Stimulated activated CD4-positive, alpha-beta T cell treated with anti-CD3 and anti-CD28 coated beads, Interleukin-2, amount 100 ng/mL, for 48 hours (primary cell): ENCODE measurements around the gene RAB29.
"Not testable (repeated sequence)": the region's sequence is repeated elsewhere in the genome, so short reads cannot be mapped to it uniquely, and the experiment has no call there.

Experiments used
- DNase-seq, 2 donors: peaks; one replicate each; pipeline ENCODE4 v3.0.0-alpha.2; 2020

RAB29 gene

DNA sequence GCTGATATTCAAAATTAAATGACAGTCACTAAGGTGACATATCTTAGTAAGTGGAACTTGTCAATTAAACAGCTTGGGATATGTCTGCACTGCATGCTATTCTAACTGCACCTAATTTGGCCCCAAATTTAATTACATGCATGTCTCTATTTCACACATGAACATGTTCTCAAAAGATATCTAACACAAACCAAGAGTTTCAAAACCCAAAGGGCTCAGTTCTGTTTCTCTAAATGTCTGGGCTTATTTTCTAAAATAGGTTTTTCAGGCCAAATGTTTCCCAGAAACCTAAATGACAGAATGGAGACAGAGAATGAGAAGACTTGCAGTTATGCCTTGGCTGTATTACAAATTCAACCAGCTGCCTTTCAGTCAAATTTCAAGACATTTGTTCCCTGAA is 11.3 kb downstream of the RAB29 start:
- DNase-seq, result no peak

DNA sequence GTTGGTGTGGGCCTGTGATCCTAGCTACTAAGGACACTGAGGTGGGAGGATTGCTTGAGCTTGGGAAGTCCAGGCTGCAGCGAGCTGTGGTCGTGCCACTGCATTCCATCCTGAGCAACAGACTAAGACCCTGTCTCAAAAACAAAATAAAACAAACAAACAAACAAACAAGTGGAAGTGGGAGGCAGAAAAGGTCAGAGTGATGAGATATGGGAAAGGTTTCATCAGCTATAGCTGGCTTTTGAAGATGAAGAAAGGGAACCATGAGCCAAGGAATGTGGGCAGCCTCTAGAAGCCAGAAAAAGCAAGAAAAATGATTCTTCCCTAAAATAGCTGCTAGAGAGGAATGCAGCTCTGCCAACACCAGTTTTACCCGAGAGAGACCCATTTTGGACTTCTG is 14.7 kb downstream of the RAB29 start:
- no peak for DNase-seq

- no peak for DNase-seq
Observed at GRCh38 chr1:205756552-205756951, 18.7 kb downstream of the RAB29 start.

DNA sequence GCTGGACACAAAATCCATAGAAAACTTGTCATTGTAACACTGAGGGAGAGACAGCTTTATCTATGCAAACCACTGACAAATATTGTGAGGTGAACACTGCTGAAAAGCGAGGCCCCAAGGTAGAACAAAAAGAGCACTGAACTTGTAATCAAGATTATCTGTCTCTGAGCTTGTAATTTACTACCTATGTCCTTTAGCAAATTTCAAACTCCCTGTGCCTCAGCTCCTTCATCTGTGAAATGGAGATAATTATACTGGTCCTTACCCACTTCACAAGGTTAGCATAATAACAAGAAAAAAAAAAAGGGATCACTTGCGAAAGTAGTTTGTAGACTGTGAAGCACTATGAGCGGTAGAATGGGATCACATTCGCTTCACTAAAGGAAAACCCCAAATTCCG is 20.4 kb downstream of the RAB29 start:
- no peak for DNase-seq

GRCh38 chr1:205751036-205751651 is 24.1 kb downstream of the RAB29 start:
- DNase-seq, result no peak

DNA sequence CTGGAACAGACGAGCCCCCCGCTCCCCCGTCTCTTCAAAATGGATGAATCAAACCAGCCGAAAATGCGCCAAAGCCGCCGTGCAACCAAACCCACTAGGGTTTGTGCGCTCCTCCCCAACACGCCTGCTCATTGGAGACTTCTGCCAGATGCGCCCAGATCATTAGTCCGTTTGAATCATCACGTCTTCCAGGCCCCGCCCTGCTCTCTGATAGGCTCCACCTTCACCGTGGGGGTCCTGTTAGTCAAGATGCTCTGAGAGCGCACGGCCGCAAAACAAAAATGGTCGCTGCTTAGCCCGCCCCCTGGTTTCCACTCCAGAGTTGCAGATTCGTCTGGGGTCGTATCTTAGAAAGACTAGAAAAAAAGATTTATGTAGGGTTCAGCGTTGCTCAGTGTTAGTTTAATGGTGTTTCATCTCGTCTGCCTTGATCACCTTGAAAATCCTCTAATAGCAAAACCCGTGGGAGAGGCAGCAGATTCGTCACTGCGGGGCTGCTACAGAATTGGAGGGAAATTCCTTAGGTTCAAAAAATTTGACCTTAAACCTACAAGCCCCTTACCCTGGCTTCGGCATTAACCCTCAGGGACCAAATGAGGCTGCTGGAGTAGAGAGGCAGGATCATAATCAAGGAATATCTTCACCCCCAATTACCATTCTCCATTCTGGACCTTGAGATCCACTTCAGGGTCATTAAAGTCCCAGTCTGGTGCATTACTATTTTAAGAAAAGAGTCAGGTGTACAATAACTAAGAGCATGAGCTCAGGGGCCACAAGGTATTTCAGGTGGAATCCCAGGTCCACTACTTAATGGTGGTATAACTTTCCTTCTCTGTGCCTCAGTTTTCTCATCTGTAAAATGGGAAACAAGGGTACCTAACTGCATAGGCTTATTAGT is 24.9 kb downstream of the RAB29 start, which contains the start of gene NUCKS1:
Gene NUCKS1, minus strand, starts transcription at position 45 of the 898 bp plus-strand sequence. CDS start 209 bp downstream, outside the sequence.
- peak; percentile 87 to 91 for DNase-seq

GRCh38 chr1:205749234-205750137 is 25.8 kb downstream of the RAB29 start:
- DNase-seq, result peak; percentile 93 to 94

GRCh38 chr1:205748403-205749233 is 26.7 kb downstream of the RAB29 start:
- peak; percentile 34 to 36 for DNase-seq

DNA sequence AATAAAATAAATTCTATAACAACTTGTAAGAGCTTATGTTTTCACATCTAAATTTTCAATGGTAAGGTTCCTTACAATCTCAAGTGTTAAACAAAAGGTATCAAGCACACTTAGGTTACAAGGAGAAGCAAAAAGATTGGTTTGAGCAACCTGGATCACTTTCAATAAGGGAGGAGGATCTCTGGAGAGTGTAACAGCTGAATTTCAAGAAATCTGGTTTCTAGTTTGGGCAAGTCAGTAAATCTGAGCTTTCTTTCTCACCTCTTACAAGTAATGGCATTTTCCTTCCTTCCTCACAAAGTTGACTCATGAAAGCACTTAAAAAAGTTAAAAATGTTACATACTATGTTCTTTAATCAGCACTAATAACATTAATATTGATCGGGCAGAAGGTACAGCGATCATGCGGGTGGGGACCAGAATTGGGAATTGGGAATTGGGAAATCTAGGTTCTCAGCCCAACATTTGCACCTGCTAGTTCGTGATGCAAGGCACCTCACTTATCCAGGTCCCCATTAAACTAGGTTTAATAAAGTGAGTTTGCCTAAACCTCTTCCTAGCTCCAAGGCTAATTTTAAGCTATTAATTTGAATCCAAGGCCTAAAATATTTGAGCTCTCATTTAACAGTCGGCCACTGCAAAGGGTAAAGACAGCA is 28.4 kb downstream of the RAB29 start:
- DNase-seq, result no peak

GRCh38 chr1:205744403-205744802 is 30.9 kb downstream of the RAB29 start:
- DNase-seq, result no peak

GRCh38 chr1:205743977-205744376 is 31.3 kb downstream of the RAB29 start:
- DNase-seq, result no peak

- DNase-seq, result no peak
Observed at GRCh38 chr1:205741681-205742080, 33.6 kb downstream of the RAB29 start.

DNA sequence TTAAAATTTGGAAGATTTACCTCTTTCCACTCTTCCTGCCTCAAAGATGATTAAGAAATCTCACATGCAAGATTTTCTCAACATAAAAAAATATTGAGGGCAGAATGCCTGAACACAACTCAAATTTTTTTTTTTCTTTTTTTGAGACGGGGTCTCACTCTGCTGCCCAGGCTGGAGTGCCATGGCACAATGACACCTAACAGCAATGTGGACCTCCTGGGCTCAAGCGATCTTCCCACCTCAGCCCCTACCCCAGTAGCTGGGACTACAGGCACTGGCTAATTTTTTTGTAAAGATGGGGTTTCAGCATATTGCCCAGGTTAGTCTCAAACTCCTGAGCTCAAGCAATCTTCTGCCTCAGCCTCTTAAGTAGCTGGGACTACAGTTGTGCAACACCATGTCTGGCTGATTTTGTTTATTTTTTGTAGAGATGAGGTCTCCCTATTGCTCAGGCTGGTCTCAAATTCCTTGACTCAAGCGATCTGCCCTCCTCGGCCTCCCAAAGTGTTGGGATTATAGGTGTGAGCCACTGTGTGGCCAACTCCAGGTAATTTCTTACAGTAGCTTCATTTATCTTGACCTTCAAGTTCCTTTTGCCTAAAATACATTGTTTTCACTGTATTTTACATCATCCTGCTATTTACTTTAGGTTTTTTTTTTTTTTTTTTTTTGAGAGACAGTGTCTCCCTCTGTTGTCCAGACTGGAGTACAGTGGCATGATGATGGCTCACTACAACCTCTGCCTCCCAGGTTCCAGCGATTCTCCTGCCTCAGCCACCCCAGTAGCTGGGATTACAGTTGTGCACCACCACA is 35.7 kb downstream of the RAB29 start:
- DNase-seq, result no peak

DNA sequence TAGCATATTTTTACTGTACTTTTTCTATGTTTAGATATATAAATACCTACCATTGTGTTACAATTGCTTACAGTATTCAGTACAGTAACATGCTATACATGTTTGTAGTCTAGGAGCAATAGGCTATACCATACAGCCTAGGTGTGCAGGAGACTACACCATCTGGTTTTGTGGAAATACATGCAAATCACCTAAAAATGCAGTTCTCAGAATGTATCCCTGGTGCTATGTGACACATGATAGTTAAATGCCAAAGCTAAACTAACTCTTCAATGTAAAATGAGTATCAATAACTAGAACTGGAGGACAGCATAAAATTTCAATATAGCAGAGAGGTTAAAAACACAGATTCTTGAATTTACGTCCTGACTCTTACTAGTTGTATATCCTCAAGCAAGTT is 40.1 kb downstream of the RAB29 start:
- DNase-seq, result no peak

DNA sequence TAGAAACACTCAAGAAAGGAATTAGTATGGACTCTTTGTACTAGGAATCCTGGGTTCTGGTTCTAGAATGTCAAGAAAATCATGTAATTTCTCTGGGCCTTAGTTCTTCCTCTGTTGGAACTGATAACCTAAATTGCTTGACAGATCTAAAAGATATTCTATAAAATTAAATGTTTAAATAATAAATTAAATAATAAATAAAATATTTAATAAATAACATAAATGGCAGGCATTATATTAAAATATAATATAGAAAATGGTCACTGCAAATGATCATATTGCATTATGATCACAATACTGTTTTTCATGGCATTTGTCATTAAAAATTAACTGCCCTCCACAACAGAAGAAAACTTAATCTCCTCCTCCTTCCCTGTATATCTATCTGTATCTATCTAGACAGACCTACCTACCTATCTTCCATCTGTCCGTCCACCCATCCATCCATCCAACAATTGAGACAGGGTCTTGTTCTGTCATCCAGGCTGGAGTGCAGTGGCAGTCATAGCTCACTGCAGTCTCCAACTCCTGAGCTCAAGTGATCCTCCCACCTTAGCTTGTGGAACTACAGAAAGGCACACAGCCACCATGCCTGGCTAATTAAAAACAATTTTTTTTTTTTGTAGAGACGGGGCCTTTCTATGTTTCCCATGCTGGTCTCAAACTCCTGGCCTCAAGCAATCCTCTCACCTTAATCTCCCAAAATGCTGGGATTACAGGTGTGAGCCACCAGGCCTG is 41.7 kb downstream of the RAB29 start:
- DNase-seq, result no peak

GRCh38 chr1:205729945-205730610 is 45.2 kb downstream of the RAB29 start:
- no peak for DNase-seq

- DNase-seq, result no peak
Observed at GRCh38 chr1:205726619-205727125, 48.6 kb downstream of the RAB29 start.

DNA sequence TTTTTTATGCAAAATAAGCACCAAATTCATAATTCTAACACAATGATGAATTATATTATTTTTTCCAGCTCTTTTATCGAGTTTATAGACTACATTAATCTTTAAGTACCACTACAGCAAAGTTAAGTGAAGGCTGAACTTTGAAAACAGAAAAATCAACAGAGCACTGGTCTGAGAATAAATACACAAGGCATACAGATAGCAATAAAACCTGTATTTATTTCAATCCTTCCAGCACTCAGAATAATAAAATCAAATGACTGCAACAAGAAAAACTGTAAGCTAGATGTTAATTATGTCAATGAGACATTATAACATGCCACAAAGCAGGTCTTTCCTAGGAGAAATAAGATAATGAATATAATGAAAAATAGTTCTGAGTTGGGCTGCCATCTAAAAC is 49.8 kb downstream of the RAB29 start:
- no peak for DNase-seq

DNA sequence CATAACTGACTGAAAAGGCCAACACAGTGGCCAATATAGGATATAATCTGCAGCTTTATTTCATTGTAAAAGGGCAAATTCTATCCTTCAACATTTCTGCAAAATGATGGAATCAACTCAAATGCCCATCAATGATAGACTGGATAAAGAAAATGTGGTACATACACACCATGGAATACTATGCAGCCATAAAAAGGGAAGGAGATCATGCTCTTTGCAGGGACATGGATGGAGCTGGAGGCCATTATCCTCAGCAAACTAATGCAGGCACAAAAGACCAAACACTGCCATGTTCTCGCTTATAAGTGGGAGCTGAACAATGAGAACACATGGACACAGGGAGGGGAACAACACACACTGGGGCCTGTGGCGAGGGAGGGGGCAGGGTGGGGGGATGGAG is 54.5 kb downstream of the RAB29 start:
- DNase-seq, result not testable (repeated sequence)
